ENCODE measurements around the gene GLE1. TPM values are rescaled to one million over a fixed set of nuclear protein-coding genes. Genes with fewer than 3 reads are reported as not detected.
"Not testable (repeated sequence)": the region's sequence is repeated elsewhere in the genome, so short reads cannot be mapped to it uniquely, and the experiment has no call there.

GLE1 gene
- total RNA-seq, 4 donors from 2014 or later: 21.4 to 31.2 (median 24.4) TPM

DNA sequence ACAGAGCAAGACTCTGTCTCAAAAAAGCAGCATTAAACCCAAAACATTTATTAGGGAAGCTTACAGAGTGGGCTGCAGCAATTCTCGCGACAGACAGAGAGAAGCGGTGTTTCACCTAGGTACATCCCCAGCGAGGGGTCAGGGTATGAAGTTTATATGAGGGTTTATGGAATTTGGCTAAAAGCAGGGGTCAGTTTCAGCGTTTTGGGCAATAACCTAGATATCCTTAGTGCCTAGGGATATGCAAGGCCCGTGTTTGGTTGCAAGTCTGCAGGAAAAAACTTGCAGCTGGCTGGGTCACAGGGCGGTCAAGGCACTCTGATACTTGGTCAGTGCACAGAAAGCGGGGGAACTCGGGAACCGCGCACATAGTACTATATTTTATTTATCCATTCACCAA is 649 bp upstream of the GLE1 start:
- Histone ChIP-seq H3K36me3 (peaks cover 0 to 40% (median 4%) of the 10 kb centered on the region in 3 donors), H3K27ac (peak overlapping the region; percentile 85 to 96 (median 94)), H3K9me3 (no peaks in the 10 kb centered on the region), H3K4me3 (peak overlapping the region; percentile 56 to 97 (median 89)), H3K4me1 (peaks cover 17 to 37% (median 19%) of the 10 kb centered on the region in 3 donors), H3K27me3 (no peaks in the 10 kb centered on the region)
- WGBS, 2 donors: 14 to 16% methylated on average over 11 of the region's 11 CpGs
- DNase-seq: no peak
- intact Hi-C loops (cut with DNase I): no loop called here
- TF ChIP-seq, protein P1, sequence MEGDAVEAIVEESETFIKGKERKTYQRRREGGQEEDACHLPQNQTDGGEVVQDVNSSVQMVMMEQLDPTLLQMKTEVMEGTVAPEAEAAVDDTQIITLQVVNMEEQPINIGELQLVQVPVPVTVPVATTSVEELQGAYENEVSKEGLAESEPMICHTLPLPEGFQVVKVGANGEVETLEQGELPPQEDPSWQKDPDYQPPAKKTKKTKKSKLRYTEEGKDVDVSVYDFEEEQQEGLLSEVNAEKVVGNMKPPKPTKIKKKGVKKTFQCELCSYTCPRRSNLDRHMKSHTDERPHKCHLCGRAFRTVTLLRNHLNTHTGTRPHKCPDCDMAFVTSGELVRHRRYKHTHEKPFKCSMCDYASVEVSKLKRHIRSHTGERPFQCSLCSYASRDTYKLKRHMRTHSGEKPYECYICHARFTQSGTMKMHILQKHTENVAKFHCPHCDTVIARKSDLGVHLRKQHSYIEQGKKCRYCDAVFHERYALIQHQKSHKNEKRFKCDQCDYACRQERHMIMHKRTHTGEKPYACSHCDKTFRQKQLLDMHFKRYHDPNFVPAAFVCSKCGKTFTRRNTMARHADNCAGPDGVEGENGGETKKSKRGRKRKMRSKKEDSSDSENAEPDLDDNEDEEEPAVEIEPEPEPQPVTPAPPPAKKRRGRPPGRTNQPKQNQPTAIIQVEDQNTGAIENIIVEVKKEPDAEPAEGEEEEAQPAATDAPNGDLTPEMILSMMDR (IDR thresholded peaks at IDR 0.05): no peak
- no peak for TF ChIP-seq POLR2A (IDR thresholded peaks at IDR 0.05)

DNA sequence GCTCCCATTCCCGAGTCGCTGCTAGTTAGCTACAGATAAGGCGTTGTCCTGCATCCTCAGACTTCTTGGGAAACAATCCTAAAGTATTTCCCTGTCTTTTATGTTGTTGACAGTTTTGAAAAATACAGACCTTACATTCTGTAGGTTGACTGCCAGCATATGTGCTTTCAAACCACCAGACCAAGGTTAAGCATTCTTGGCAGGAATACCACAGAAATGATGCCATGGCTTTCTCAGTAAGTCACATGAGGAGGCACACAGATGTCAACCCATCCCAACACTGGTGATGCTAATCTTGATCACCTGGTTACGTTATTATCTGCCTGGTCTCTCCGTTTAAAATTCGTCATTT is 871 bp downstream of the GLE1 start:
- peaks cover 17 to 37% (median 19%) of the 10 kb centered on the region in 3 donors for H3K4me1 ChIP-seq
- no peak for DNase-seq
- intact Hi-C loops (cut with DNase I): no loop called here
- H3K9me3 ChIP-seq: no peaks in the 10 kb centered on the region
- peak overlapping the region; percentile 85 to 96 (median 94) for H3K27ac ChIP-seq
- peak overlapping the region; percentile 56 to 97 (median 89) for H3K4me3 ChIP-seq
- peaks cover 0 to 40% (median 13%) of the 10 kb centered on the region in 3 donors for H3K36me3 ChIP-seq
- TF ChIP-seq POLR2A (IDR thresholded peaks at IDR 0.05): no peak
- TF ChIP-seq, protein P1 (IDR thresholded peaks at IDR 0.05): no peak
- WGBS, 2 donors: 8 to 19% methylated on average over 6 of the region's 6 CpGs
- no peaks in the 10 kb centered on the region for H3K27me3 ChIP-seq

DNA sequence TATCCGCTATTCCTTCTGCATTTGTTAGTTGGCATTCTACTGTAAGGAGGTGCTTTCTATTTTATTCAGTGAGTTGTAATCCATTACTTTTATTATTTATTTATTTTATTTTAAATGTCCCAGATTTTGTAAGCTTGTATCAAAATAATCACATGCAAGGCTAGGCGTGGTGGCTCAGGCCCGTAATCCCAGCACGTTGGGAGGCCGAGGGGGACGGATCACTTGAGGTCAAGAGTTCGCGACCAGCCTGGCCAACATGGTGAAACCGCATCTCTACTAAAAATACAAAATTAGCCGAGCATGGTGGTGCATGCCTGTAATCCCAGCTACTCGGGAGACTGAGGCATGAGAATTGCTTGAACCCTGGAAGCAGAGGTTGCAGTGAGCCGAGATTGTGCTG is 1.4 kb downstream of the GLE1 start:
- DNase-seq; intact Hi-C loops (cut with DNase I); H3K27me3 ChIP-seq; H3K9me3 ChIP-seq; H3K27ac ChIP-seq; H3K4me3 ChIP-seq: not testable (repeated sequence)
- Histone ChIP-seq H3K36me3 (peaks cover 0 to 40% (median 18%) of the 10 kb centered on the region in 3 donors), H3K4me1 (peaks cover 17 to 37% (median 19%) of the 10 kb centered on the region in 3 donors)
- 65 to 76% methylated on average over 12 of the region's 12 CpGs for WGBS, 2 donors

DNA sequence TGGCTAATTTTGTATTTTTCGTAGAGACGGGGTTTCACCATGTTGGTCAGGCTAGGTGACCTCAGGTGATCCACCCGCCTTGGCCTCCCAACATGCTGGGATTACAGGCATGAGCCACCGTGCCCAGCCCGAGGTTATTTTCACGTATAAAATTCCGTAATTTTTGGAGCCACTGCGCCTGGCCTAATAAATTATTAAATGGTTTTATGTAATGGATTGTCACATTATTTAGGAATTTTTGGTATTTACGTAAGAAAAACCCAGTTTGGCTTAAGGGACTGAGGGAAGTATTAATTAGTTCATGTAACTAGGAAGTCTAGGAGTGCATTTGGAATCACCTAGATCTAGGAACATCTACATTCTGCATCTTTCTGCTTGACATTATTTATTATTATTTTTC is 8.3 kb downstream of the GLE1 start:
- Histone ChIP-seq H3K4me3 (no peak overlapping the region), H3K9me3 (no peaks in the 10 kb centered on the region), H3K4me1 (no peaks in the 10 kb centered on the region), H3K36me3 (peaks cover 13 to 93% (median 50%) of the 10 kb centered on the region in 3 donors), H3K27ac (no peak overlapping the region), H3K27me3 (no peaks in the 10 kb centered on the region)
- intact Hi-C loops (cut with DNase I): no loop called here
- 96 to 98% methylated on average over 9 of the region's 9 CpGs for WGBS, 2 donors
- no peak for DNase-seq
- TF ChIP-seq POLR2A (IDR thresholded peaks at IDR 0.05): no peak
- TF ChIP-seq, protein P1 (IDR thresholded peaks at IDR 0.05): no peak

DNA sequence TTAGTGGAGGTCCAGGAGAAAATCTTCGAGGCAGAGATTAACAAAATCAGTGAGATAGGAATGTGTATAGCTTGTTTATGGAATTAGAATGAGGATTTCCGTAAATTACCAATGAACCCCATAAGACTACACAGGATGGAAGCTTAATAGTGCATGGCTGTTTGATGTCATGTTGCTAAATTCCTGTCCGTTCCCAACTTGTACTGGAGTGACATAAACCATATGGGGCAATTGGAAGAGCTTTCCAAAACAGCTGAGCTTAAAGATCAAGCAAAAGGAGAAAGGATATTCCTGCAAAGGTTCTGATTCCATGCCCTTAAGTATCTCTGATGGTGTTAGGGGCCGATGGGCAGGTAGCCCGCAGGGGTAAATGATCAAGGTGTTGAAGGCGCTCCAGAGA is 17.4 kb downstream of the GLE1 start:
- no peak for DNase-seq
- peaks cover 7 to 100% (median 24%) of the 10 kb centered on the region in 3 donors for H3K36me3 ChIP-seq

More for the DNA sequence above, 17.4 kb downstream of the GLE1 start:
- H3K27me3 ChIP-seq: no peaks in the 10 kb centered on the region
- WGBS, 2 donors: 92 to 94% methylated on average over 6 of the region's 6 CpGs
- no peak overlapping the region for H3K4me3 ChIP-seq
- intact Hi-C loops (cut with DNase I): no loop called here
- TF ChIP-seq, protein P1 (IDR thresholded peaks at IDR 0.05): no peak
- TF ChIP-seq POLR2A (IDR thresholded peaks at IDR 0.05): no peak
- no peak overlapping the region for H3K27ac ChIP-seq
- peaks cover 0 to 10% (median 0%) of the 10 kb centered on the region in 3 donors for H3K4me1 ChIP-seq
- H3K9me3 ChIP-seq: no peaks in the 10 kb centered on the region

Measured in esophagus squamous epithelium (tissue), 5 donors.